MV-4-11 (cell line): ENCODE results near the gene GJD4.

Experiments used
- DNase-seq: peaks from one replicate; lab custom pipeline; 2025; lab: John Stamatoyannopoulos, UW

Gene GJD4

DNA sequence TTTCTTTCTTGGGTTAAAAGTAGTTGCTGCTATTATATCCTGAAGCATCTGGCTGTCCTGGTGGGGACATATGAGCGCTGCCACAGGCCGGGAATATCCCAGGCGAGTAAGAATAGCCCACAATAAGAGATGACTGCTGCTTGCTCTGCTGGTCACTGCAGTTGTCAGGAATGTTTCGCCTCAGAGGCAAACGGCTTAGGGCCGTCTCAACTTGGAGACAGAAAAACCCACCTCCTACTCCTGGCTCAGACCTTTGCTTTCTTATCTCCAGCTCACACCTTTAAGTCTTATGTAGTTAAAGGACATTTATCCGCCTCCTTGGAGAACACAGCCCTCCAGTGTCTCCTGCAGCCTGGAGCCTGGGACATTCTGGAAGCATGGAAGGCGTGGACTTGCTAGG lies at the start of gene GJD4:
Gene GJD4, plus strand, starts transcription at position 151 of the 400 bp plus-strand sequence. Its CDS starts 227 bp downstream, at position 378.
- no peak for DNase-seq

GRCh38 chr10:35555962-35556930 lies 48.9 kb upstream of the GJD4 start:
- DNase-seq: no peak

DNA sequence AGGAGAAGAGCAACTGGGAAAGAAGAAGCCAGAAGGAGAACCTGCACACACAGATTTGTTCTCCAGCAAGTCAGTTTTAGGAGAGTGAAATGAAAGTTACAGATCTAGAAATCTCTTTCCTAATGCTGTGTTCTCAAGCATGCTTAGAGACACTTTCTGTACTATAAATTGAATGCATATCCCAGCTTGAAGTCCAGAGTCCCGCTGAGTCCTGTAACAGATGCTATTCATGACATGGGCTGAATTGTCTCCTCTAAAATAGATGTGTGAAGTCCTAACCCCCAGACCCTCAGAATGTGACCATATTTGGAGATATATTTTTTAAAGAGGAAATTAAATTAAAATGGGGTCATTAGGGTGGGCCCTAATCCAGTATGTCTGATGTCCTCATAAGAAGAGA lies 46.9 kb upstream of the GJD4 start:
- no peak for DNase-seq

DNA sequence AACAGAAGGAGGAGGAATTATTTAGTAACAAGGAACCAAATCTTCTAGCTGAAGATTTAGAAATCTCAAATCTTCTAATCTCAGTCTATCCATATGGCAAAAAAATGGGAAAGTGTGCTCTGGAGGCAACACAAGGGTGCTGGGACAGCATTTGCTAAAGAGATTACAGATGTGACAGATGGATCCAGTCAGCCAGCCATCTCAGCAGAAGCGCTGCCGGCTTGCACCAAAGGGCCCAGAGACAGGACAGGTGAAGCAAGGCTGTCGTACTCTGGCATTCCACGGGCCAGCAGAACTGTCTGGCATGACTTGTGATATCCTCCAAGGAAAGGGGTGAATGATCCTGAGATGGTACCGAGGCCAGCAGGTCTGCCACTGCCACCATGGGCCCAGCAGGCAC lies 45.7 kb upstream of the GJD4 start:
- no peak for DNase-seq

DNA sequence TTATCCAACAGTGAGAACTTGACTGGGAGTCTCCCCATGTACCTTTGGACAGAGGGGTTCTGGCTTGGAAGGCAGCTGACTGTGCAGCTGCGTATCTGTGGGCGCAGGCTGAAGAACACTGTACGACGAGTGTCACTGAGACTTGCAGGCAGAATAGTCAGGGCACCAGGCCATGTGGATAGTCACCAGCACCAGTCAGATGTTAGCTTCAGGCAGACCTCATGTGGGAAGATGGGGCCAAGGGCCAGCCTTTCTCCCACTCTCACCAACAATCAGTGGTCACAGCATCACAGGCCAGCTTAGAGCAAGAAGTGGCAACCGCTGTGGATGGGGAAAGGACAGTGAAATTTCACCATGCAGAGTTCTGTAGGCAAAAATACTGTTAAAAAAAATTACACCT lies 43.4 kb upstream of the GJD4 start:
- no peak for DNase-seq

DNA sequence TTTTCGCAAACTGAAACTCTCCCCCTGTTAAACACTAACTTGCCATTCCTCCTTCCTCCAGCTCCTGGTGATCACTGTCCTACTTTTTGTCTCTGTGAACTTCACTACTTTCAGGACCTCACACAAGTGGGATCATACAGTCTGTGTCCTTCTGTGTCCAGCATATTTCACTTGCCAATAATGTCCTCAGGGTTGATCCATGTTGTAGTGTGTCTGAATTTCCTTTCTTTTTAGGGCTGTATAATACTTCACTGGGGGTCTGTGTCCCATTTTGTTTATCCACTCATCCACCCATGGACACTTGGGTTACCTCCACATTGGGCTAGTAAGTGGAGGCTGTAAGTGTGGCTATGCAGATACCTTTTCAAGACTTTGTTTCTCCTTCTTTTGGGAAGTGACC lies 42.7 kb upstream of the GJD4 start:
- DNase-seq: no peak

DNA sequence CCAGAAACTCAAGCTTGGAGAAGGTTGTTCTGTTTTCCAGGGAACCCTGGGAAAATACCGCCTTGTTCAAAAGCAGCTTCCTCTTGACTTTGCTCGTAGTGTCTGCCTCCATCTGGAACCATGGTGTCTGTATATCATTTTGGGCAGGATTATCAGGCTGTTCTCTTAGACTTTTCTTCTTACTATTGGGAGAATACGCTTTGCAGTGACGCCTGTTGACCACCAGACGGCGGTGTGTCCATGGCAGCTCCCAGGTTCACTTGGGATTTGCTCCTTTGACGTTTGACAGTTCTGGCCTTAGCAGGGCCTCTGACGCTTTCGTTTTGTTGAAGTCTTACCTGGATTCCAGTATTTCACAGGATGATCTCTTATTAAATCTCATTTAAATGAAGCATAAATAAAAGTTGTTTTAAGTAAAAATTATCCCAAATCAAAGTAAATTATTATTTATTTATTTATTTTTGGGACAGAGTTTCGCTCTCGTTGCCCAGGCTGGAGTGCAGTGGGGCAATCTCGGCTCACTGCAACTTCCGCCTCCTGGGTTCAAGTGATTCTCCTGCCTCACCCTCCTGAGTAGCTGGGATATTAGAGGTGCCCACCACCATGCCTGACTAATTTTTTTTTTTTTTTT lies 41.8 kb upstream of the GJD4 start:
- peak; percentile 54 for DNase-seq

DNA sequence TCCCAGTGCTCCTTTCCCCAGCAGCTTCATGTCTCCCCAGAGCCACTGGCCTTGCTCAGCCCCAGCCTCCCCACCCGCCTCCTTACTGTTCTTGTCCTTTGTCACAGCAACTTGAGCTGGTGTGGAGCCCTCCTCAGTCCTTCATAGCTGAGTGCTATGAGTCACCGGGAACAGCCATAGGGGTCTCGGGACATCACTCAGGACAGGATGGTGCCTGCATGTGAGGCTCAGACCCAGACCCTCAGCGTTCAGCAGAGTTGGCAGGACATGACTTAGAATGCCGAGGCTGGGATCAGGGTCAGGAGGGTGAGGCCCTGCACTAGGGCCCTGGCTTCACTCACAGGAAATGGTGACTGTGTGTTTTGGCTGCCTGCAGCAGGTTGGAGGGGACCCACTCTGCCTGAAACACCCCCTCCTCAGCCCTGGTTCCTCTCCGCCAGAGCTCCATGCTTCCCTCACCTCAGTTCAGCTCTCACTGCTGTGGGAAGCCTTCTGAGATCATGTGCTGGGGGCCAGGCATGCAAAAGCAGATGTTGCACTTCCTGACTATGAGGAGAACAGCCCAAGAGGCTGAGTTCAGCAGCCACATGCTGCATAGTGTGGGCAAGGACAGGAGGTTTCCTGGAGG lies 40.7 kb upstream of the GJD4 start:
- peak; percentile 42 for DNase-seq

DNA sequence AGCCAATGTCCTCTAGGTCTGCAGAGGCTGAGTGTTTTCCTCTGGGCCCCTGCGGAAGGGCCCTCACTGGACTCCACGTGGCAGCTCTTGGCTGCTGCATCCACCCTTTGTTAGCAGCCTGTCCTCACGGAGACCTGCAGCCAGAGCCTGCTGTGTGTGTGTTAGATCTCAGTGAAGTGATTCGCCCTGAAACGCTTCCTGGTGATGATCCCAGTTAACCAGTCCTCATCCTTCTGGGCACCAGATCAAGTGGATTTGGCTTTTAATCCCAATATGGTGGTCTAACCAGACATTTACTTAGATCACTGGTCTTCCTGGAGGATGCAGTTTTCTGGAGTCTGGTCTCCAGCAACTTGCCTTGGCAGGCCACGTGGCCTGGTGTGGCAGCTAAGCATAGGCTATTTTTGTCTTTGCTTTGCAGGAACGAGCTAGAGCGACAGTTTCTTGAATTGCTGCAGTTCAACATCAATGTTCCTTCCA lies 39.5 kb upstream of the GJD4 start:
- no peak for DNase-seq

GRCh38 chr10:35567951-35568350 lies 37.2 kb upstream of the GJD4 start:
- DNase-seq: no peak

GRCh38 chr10:35568483-35569015 lies 36.6 kb upstream of the GJD4 start:
- DNase-seq: no peak

GRCh38 chr10:35569111-35569707 lies 35.9 kb upstream of the GJD4 start:
- no peak for DNase-seq

- no peak for DNase-seq
Observed at GRCh38 chr10:35569836-35570235, 35.3 kb upstream of the GJD4 start.

- no peak for DNase-seq
Observed at GRCh38 chr10:35570397-35570796, 34.7 kb upstream of the GJD4 start.

DNA sequence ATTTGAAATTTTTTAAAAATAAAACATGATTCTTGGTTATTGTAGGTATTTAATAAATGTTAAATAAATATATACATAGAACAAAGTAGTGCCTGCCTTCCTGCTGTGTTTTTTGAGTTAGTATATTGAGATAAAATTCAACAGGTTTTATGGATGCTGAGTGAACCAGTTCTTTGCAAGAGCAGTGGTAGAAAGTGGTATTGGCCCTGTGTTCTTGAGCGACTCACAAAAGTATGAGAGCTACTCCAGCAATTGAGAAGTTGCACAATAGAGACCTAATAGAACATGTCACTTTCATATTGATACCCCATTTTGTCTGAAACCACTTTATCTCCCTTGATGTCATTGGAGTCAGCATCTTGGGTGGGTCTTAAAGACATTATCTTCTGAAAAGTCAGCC lies 32.6 kb upstream of the GJD4 start:
- DNase-seq: no peak

GRCh38 chr10:35573796-35574195 lies 31.3 kb upstream of the GJD4 start:
- DNase-seq: no peak

DNA sequence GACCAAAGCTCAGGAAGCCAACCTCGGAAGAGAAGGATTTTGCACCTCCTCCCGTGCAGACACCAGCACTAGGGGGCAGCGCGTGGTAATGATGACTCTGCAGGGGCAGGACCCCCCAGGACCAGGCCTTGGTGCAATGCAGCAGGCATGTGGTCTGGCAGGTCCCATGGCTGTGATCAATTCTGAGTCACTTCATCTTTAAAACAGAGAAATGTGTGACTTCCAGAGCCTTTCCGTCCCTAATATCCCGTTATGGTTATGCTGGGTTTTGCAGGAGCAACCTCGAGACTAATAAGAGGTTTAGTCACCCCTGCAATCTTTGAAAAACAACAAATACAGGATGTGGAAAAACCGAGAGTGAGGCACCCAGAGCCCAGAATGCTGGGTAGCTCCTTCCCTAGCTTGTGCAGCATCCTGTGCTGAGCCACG lies 30.2 kb upstream of the GJD4 start:
- no peak for DNase-seq

GRCh38 chr10:35575640-35576039 lies 29.5 kb upstream of the GJD4 start:
- DNase-seq: no peak

- no peak for DNase-seq
Observed at GRCh38 chr10:35576730-35577129, 28.4 kb upstream of the GJD4 start.

DNA sequence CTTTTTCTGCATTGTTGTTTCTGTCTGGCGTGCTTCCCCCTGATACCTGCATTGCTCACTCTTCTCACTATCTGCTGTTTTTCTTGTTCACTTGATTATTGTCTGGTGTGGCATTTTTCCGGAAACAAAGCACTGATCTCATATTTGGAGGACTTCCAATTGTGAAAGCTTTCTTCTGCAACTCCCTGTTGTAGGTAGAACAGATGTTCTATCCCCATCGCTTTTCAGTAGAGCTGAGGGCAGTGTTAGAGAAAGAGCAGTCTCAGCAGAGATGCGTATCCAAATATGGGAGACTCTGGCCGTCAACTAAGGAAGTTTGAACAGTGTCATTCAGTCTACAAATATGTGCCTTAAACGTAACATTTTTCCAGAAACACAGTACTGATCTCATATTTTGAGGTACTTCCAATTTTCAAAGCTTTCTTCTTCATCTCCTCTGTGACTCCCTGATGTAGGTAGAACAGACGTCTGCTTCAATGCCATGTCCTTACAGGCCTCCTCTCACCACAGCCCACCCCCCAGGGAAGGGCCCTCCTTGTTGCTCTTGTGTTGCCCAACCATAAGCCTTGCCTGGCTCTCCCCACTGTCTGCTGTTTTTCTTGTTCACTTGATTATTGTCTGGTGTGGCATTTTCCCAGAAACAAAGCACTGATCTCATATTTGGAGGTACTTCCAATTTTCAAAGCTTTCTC lies 27.1 kb upstream of the GJD4 start:
- no peak for DNase-seq

GRCh38 chr10:35578618-35578956 lies 26.6 kb upstream of the GJD4 start:
- no peak for DNase-seq

GRCh38 chr10:35579116-35579515 lies 26.0 kb upstream of the GJD4 start:
- no peak for DNase-seq
